HepG2 (cell line): ENCODE measurements around the gene TMEM108. TPM values are rescaled to one million over a fixed set of nuclear protein-coding genes. Genes with fewer than 3 reads are reported as not detected.

Experiments
- ATAC-seq: fragments of 200-7000 bp; cut with Tn5 transposase; 3 replicates; pipeline ENCODE4 v1.9.1; 2020; ENCODE audit warnings: mild to moderate bottlenecking, moderate library complexity
- BruUV-seq: library from RNA; stranded (reverse); fragments of 400-500 nt; replicated peaks from 2 replicates; lab custom pipeline; 2021; lab: Mats Ljungman, UMichigan
- CTCF ChIA-PET: fragments of 300-600 bp; formaldehyde crosslinking; extraction: SDS; loops from one replicate; lab custom pipeline; 2021; ENCODE audit warnings: low total read pairs, inconsistent platforms, low intra/inter-chr PET ratio; lab: Yijun Ruan, JAX
- POLR2A ChIA-PET: fragments of 350-600 bp; sonication (Branson Sonifier 250); formaldehyde crosslinking; loops from one replicate; lab custom pipeline; 2020; ENCODE audit warnings: antibody characterized with exemption, inconsistent platforms; lab: Yijun Ruan, JAX
- DNase-seq: peaks from one replicate; pipeline ENCODE4 v3.0.0-alpha.2; 2015; ENCODE audit warnings: low spot score
- FAIRE-seq: peaks from 3 replicates; lab custom pipeline; 2011; peaks lifted over from hg19 to GRCh38; lab: Jason Lieb, UNC
- H2AFZ ChIP-seq: one replicate; pipeline ENCODE4 v1.6.1; 2011; ENCODE audit warnings: low read length, inconsistent platforms
- H3K27ac ChIP-seq: fragments of 300-600 bp; 3 replicates; pipeline ENCODE4 v1.8.0; 2011; ENCODE audit warnings: mixed run types, mild to moderate bottlenecking, mixed read lengths, low read length, inconsistent platforms; ENCODE audit not compliant: insufficient read depth; ENCODE audit errors: extremely low read length
- H3K27me3 ChIP-seq, 2 experiments: fragments of 200-600 bp in 1 of 2; 2 replicates in 1 of 2; 3 replicates in 1 of 2; pipeline versions ENCODE4 v1.6.0 to v1.8.0; 2011; ENCODE audit warnings: low read length in 2 of 2, mild to moderate bottlenecking in 2 of 2, moderate library complexity in 2 of 2, inconsistent platforms in 1 of 2; ENCODE audit not compliant: insufficient read depth in 2 of 2, control insufficient read depth in 1 of 2
- H3K36me3 ChIP-seq, 2 experiments: fragments of 200-600 bp in 1 of 2; replicated peaks in 1 of 2; 2 replicates in 1 of 2; 3 replicates in 1 of 2; pipeline versions ENCODE4 v1.5.1 to v1.8.0; 2011; ENCODE audit warnings: low read length in 2 of 2, inconsistent platforms in 1 of 2; ENCODE audit not compliant: insufficient read depth in 2 of 2, control insufficient read depth in 1 of 2
- H3K4me1 ChIP-seq: 2 replicates; pipeline ENCODE4 v1.5.1; 2012; ENCODE audit warnings: low read length, inconsistent platforms; ENCODE audit not compliant: insufficient read depth
- H3K4me2 ChIP-seq: 2 replicates; pipeline ENCODE4 v1.6.0; 2011; ENCODE audit warnings: low read depth, low read length, inconsistent platforms
- H3K4me3 ChIP-seq, 3 experiments: fragments of 200-600 bp in 1 of 3; sonication (generic), shearing (Covaris generic) in 1 of 3; replicated peaks in 1 of 3; 2 replicates each; pipeline ENCODE4 v1.5.1; 2011 to 2016; ENCODE audit warnings: low read length in 3 of 3, inconsistent platforms in 2 of 3, low read depth in 2 of 3, mild to moderate bottlenecking in 2 of 3, control low read depth in 1 of 3, mixed read lengths in 1 of 3; ENCODE audit not compliant: insufficient read depth in 1 of 3
- H3K79me2 ChIP-seq: one replicate; pipeline ENCODE4 v1.6.1; 2011; ENCODE audit warnings: low read length, inconsistent platforms; ENCODE audit not compliant: insufficient read depth
- H3K9ac ChIP-seq: 2 replicates; pipeline ENCODE4 v1.6.0; 2011; ENCODE audit warnings: mild to moderate bottlenecking, low read depth, low read length, inconsistent platforms; ENCODE audit not compliant: insufficient read depth
- H3K9me3 ChIP-seq: 2 replicates; pipeline ENCODE4 v1.5.1; 2012; ENCODE audit warnings: mild to moderate bottlenecking, low read length
- H4K20me1 ChIP-seq: 2 replicates; pipeline ENCODE4 v1.6.0; 2011; ENCODE audit warnings: inconsistent platforms, mild to moderate bottlenecking, low read length, moderate library complexity; ENCODE audit not compliant: insufficient read depth
- JDP2 ChIP-seq: sonication (generic); formaldehyde crosslinking; IDR thresholded peaks from 2 replicates; pipeline ENCODE4 v1.8.1; 2022; ENCODE audit warnings: missing genetic modification reagents, borderline replicate concordance
- MTA1 ChIP-seq: sonication (generic); formaldehyde crosslinking; IDR thresholded peaks from 2 replicates; pipeline ENCODE4 v1.4.0; 2020; ENCODE audit warnings: missing genetic modification reagents, mild to moderate bottlenecking, borderline replicate concordance
- SP5 ChIP-seq: IDR thresholded peaks from 2 replicates; pipeline ENCODE4 v1.6.1; 2016; ENCODE audit warnings: low read depth, borderline replicate concordance
- TAF1 ChIP-seq: sonication (generic); formaldehyde crosslinking; IDR thresholded peaks from 2 replicates; pipeline ENCODE4 v1.4.0; 2020; ENCODE audit warnings: missing genetic modification reagents
- ZFX ChIP-seq: sonication (generic); formaldehyde crosslinking; IDR thresholded peaks from 2 replicates; pipeline ENCODE4 v1.4.0; 2020; ENCODE audit warnings: mild to moderate bottlenecking, low read depth, missing genetic modification reagents, moderate library complexity
- ZNF143 ChIP-seq: sonication (generic); formaldehyde crosslinking; IDR thresholded peaks from 2 replicates; pipeline ENCODE4 v1.4.0; 2020; ENCODE audit warnings: missing genetic modification reagents
- ZNF160 ChIP-seq: sonication (generic); formaldehyde crosslinking; IDR thresholded peaks from 2 replicates; pipeline ENCODE4 v1.8.0; 2022; ENCODE audit warnings: mild to moderate bottlenecking, inconsistent platforms, missing genetic modification reagents
- ZNF263 ChIP-seq: sonication (generic); formaldehyde crosslinking; IDR thresholded peaks from 2 replicates; pipeline ENCODE4 v1.4.0; 2020; ENCODE audit warnings: missing genetic modification reagents
- ZNF552 ChIP-seq: sonication (generic); formaldehyde crosslinking; IDR thresholded peaks from 2 replicates; pipeline ENCODE4 v1.9.0; 2022; ENCODE audit warnings: missing genetic modification reagents, mild to moderate bottlenecking, borderline replicate concordance
- ZNF879 ChIP-seq: sonication (generic); formaldehyde crosslinking; IDR thresholded peaks from 2 replicates; pipeline ENCODE4 v1.8.1; 2023; ENCODE audit warnings: missing genetic modification reagents
- WGBS: methylation state at CpG from one replicate; pipeline ENCODE4 v1.1.6; 2017; ENCODE audit warnings: low lambda C conversion rate; 5-methylcytosine and 5-hydroxymethylcytosine counted together
- in situ Hi-C: cut with HindIII; loops from 2 replicates; pipeline ENCODE4 v1.10.0; 2017; ENCODE audit warnings: low pct_unique_long_range_greater_than_20kb; ENCODE audit not compliant: extremely low pct_ligation_motif_present
- intact Hi-C: fragments of 100-400 bp; cut with micrococcal nuclease; formaldehyde crosslinking; loops from one replicate; pipeline ENCODE4 v1.10.0; 2022; ENCODE audit not compliant: unreplicated experiment
- polyA plus RNA-seq, 8 experiments: library from polyadenylated mRNA; depleted of rRNA in 3 of 8; stranded (reverse) in 7 of 8; unstranded in 1 of 8; fragments of >200 nt; fragmentation: Illumina TruSeq in 4 of 8; extraction: Trizol in 4 of 8; gene quantifications; 2 replicates each; pipeline versions ENCODE4 v1.2.1 to v1.2.3, GENCODE V29; 2011 to 2016; ENCODE audit warnings: low read depth in 4 of 8, missing spikeins in 1 of 8, mixed read lengths in 1 of 8; ENCODE audit not compliant: insufficient read depth in 1 of 8
- total RNA-seq, 5 experiments: library from RNA; depleted of rRNA; stranded (reverse); fragments of >200 nt; fragmentation: Illumina TruSeq; extraction: Trizol; gene quantifications; 2 replicates each; pipeline ENCODE4 v1.2.3, GENCODE V29; 2016; ENCODE audit warnings: low read depth in 1 of 5
- TF ChIP-seq, protein P1 (sequence below): sonication (generic); formaldehyde crosslinking; IDR thresholded peaks from 2 replicates; pipeline ENCODE4 v1.4.0; 2020; ENCODE audit warnings: missing genetic modification reagents, borderline replicate concordance

Gene TMEM108
- total and polyA plus RNA-seq, 2 of the 13 experiments (the other 11 are each of a cell fraction or from before 2014, with no cell fraction given): not detected

DNA sequence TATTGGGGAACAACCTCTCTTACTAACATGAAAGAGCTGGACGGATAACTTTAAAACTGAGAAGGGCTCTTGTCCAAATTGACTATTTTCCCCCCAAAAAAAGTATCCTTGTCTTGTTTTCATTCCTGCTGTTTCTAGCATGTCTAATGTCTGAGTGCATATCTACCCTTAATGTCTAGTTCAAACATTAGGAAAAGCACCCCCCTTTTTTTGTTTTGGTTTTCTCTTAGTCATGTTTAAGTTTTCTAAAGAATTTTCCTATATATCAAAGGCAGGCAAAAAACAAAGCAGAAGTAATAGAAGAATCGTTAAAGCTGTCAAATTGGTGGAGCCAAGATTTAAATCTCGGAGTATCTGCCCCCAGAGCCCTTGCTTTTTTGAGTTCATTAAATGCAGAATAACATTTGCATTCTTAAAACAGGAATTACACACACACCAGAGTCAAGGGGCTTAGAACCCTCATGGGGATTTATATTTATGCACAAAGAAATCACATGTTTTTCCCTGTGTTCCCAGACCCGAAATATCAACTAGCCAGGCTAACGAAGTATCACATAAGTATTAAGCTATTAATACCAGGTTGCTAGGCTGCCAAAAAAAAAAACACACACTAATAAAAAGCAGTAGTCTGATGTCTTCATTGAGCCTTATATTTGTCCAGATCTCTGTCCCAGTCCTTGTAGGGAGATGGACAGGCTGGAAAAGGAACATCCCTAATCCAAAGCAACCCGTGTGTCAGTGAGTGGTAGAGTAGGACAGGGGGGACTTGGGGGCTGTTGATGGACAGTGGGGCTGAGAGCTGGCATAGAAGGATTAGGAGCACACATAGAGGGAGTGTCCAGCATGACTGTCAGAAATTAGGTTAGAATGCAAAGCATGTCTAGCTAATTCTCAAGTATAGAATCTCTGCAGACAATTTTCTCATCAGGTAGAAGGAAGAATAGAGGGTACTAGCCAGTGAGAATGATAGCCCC lies 258.0 kb downstream of the TMEM108 start (continued):
- TF ChIP-seq ZFX (CRISPR knock-in tag): no peak
- TF ChIP-seq ZNF552 (CRISPR knock-in tag): no peak
- TF ChIP-seq MTA1 (CRISPR knock-in tag): no peak
- no peak for TF ChIP-seq ZNF263 (CRISPR knock-in tag)

DNA sequence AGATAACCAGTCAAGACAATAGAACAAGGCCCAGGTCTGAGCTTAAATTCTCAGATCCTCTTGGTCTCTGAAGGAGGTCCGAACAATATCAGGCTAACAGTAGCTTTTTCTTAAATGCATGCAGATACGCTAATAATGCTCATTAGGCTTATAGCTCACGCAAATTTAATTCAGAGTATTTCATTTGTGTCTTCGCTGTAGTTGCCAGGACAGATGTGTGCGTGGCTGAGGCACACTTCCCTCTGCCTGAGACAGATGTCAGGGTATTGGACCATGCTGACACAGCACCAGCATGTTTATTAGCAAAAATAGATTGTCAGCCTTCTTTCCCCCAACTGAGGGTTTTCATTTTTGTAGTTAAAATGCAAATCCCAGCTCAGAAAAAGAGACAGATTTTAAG lies 258.8 kb downstream of the TMEM108 start:
- intact Hi-C loops (no loop called here), in situ Hi-C loops (no loop called here)
- Histone ChIP-seq H2AFZ (no peak overlapping the region), H3K9me3 (no peaks in the 10 kb centered on the region), H3K36me3 (no peaks in the 10 kb centered on the region), H3K79me2 (no peaks in the 10 kb centered on the region), H3K27me3 (peaks cover 0 to 4% of the 10 kb centered on the region in 2 experiments; a peak in 1 of 5 replicates), H3K4me3 (no peak overlapping the region), H3K27ac (no peak overlapping the region), H4K20me1 (no peaks in the 10 kb centered on the region), H3K4me2 (no peak overlapping the region), H3K9ac (no peak overlapping the region), H3K4me1 (no peaks in the 10 kb centered on the region)
- DNase-seq (no peak), ATAC-seq (no peak), FAIRE-seq (no peak)
- POLR2A ChIA-PET: no interaction called here
- BruUV-seq: no TSS peak
- WGBS: 5% methylated on average over 5 of the region's 5 CpGs
- CTCF ChIA-PET: no interaction called here
- TF ChIP-seq ZNF143 (CRISPR knock-in tag): no peak
- no peak for TF ChIP-seq ZNF160
- TF ChIP-seq ZNF879 (CRISPR knock-in tag): no peak
- TF ChIP-seq JDP2: no peak
- TF ChIP-seq, protein P1, sequence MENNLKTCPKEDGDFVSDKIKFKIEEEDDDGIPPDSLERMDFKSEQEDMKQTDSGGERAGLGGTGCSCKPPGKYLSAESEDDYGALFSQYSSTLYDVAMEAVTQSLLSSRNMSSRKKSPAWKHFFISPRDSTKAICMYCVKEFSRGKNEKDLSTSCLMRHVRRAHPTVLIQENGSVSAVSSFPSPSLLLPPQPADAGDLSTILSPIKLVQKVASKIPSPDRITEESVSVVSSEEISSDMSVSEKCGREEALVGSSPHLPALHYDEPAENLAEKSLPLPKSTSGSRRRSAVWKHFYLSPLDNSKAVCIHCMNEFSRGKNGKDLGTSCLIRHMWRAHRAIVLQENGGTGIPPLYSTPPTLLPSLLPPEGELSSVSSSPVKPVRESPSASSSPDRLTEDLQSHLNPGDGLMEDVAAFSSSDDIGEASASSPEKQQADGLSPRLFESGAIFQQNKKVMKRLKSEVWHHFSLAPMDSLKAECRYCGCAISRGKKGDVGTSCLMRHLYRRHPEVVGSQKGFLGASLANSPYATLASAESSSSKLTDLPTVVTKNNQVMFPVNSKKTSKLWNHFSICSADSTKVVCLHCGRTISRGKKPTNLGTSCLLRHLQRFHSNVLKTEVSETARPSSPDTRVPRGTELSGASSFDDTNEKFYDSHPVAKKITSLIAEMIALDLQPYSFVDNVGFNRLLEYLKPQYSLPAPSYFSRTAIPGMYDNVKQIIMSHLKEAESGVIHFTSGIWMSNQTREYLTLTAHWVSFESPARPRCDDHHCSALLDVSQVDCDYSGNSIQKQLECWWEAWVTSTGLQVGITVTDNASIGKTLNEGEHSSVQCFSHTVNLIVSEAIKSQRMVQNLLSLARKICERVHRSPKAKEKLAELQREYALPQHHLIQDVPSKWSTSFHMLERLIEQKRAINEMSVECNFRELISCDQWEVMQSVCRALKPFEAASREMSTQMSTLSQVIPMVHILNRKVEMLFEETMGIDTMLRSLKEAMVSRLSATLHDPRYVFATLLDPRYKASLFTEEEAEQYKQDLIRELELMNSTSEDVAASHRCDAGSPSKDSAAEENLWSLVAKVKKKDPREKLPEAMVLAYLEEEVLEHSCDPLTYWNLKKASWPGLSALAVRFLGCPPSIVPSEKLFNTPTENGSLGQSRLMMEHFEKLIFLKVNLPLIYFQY (CRISPR knock-in tag): no peak
- no peak for TF ChIP-seq TAF1 (CRISPR knock-in tag)
- TF ChIP-seq SP5 (CRISPR knock-in tag): no peak
